Activated CD8-positive, alpha-beta memory T cell treated with anti-CD3 and anti-CD28 coated beads, Interleukin-2, amount 50 U/mL, for 1 hour (primary cell): ENCODE measurements around the gene ILF2.

ENCODE experiments used
- DNase-seq: peaks from one replicate; pipeline ENCODE4 v3.0.0-alpha.2; 2020; ENCODE audit errors: extremely low read depth

ILF2 gene

DNA sequence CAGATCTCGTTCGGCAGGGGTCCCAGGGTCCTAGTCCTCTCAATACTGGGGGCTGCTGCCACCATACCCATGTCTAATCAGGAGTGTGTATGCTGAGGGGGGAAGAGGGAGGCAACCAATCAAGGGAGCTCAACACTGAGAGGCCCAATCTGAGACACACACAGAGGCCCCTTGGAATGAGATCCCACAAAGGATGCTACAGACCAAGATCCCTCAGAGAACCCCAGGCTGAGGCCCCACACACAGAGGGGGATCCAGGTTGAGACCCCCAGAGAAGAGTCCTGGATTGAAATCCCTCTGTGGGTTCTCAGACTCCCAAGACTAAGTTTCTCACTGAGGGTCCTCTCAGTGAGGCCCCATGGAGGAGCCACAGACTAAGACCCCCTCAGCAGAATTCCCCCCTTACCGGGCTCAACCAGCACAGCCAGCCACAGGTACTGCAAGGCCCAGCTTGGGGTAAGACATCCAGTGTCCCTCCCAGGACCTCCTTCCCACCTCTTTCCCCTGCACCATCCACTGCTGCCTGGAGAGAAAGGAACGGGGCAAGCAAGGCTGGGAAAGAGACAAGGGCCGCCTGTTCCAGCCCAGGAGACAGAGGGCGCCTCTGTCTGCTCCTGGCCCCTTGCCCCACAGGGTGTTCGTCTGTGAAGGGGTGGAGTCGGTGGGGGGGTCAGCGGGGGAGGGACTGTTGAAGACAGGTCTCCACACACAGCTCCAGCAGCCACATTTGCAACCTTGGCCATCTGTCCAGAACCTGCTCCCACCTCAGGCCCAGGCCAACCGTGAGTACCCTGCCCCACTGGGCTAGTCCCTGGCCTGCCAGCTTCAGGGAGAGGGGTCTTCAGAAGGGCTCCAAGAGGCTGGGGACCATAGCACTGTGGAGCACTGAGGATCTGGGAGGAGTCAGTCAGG is 42.8 kb downstream of the ILF2 start, which contains the start of gene S100A1:
S100A1 (plus strand) TSS at position 720 of the 912 bp plus-strand sequence. CDS start 2,088 bp downstream, outside the sequence.
- DNase-seq, result no peak

DNA sequence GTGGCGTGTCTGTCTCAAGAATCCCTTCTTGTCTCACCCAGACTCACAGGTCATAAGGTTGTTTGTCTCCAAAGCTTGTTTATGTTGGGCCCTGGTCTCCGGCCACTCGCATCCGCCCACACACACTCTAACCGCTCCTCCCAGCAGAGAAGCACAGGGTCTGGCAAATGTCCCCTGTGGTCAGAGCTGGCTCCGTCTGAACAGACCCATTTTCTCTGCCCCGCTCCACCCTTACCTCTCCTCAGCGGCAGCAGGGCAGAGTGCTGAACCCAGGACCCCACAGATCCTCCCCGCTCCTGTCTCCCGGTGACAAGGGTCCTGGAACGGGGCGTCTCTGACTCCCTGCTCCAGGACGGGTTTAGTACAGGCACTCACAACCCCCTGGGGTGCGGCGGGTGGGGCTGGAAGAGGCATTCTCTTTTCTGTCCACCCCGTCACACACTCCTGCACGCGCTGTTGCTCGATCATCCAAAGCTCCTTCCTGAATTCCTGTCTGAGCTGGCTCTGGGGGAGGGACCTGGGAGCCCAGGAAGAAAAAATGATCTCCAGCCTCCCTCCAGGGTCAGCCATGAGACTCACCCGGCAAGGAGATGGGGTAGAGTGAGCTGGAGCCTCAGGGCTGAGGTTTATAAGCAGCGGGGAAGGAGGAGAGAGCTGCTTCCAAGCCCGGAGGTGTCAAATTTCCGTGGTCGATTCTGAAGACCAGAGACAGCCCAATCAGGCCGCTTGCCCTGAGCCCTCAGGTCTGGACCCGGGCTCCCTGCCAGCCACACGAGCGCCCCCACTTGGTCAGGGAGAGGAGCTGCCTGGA is 43.7 kb downstream of the ILF2 start, which contains the start of gene S100A13:
S100A13 (minus strand) TSS at position 602 of the 811 bp plus-strand sequence. CDS start 1,033 bp downstream, outside the sequence.
- no peak for DNase-seq

DNA sequence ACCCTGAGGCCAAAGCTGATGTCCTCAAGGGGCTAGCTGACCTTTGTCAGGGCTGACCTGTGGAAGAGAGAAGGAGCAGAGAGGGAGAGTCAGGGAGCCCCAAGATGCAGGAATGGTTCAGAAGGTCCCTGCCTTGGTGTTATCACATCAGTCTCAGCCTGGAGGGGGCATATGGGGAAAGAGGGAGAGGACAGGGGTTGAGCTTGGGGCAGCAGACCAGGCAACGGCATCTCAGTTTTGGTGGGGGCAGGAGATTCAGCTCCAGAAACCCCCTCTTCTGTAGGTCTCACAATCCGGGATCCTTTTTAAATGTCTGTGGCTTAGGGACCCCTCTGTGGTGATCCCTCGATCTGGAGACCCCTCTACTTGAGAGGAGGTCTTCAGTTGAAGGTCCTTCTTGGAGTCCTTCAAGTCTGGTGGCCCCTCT is 44.3 kb downstream of the ILF2 start:
- no peak for DNase-seq

DNA sequence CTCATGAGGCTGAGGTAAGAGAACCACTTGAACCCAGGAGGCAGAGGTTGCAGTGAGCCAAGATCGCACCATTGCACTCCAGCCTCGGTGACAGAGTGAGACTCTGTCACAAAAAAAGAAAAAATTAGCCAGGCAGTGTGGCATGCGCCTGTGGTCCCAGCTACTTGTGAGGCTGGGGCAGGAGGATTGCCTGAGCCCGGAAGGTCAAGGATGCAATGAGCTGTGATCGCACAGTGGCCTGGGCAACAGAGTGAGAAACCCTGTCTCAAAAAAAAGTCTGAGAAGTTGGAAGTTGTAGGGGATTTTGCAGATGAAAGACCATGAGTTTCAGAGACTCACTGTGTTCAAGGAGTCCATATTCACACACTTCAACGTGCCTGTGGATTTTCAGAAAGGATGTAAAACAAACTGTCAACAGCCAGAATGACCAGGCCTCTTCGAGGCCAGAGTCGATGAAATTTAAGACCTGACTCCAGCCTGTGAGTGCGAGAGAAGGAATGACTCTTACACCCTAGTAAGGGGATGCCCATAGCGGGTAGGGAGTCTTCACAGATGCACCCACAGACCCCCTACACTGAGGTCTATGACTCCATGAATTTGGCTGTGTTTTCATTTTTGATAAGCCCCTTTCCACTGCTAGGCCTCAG is 45.7 kb downstream of the ILF2 start:
- DNase-seq, result no peak

DNA sequence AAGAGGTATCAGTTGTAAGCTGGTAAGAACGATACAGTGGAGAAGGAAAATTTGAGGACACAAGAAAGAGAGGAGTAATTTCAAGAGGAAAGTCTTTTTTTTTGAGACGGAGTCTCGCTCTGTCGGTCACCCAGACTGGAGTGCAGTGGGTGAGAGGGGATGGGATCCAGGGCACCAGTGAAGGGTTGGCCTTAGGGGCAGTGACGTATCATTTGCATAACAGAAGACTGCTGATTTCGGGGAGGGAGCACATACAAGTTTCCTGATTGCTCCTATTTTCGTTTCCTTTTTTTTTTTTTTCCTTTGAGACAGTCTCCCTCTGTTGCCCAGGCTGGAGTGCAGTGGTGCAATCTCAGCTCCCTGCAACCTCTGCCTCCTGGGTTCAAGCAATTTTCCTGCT is 47.7 kb downstream of the ILF2 start:
- DNase-seq, result no peak

DNA sequence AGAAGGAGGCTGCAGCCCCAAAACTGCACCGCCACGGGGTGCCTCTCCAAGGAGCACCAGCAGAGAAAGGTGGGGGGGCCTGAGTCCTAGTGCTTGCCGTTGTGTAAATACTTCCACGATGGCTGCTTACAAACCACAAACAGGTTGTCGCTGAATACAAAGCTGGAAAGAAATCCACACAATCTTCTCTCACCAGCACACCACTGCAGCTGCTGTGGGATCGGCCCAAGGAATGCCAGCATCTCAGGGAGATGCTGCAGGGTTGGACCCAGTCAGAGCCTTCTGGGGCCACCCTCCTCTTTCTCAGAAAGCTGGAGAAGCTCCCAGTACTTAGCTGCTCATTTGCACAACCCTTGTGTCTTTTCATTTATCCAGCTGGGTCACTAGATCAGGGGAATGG is 51.6 kb downstream of the ILF2 start:
- no peak for DNase-seq

DNA sequence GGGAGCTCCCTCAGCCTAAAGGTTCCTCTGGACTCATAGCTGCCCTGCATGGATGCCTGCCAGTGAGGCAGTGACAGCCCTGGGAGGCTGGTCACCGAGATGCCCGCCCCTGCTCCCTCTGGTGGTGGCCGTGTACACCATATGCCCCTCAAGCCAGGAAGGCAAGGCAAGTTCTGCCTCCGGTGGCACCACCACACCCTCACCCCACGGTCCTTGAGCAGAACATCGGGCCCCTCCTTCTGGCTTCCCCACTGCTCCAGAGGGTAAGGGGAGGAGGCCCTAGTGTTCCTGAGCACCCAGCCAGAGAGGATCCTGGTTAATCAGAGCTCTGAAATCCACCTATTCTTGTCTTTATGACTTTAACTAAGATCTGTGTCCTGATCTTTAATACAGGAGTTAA is 53.1 kb downstream of the ILF2 start:
- no peak for DNase-seq

DNA sequence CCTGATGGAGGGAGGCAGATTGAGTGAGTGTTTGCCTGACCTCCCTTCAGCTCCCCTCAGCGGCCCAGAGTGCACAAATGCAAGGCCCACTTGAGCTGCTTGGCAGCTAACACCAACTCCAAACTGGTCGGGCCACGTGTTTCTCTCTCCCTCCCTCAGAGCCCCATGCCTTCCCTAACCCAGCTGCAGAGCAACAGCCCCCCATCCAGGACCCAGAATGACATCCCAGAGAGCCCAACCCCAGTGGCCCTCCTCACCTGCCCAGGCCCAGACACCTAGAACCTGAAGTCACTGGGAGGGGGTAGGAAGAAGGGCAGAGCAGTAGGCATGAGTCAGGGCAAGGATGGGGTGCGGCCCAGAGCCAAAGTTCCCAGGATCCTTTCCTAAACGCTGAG is 53.9 kb downstream of the ILF2 start:
- no peak for DNase-seq

DNA sequence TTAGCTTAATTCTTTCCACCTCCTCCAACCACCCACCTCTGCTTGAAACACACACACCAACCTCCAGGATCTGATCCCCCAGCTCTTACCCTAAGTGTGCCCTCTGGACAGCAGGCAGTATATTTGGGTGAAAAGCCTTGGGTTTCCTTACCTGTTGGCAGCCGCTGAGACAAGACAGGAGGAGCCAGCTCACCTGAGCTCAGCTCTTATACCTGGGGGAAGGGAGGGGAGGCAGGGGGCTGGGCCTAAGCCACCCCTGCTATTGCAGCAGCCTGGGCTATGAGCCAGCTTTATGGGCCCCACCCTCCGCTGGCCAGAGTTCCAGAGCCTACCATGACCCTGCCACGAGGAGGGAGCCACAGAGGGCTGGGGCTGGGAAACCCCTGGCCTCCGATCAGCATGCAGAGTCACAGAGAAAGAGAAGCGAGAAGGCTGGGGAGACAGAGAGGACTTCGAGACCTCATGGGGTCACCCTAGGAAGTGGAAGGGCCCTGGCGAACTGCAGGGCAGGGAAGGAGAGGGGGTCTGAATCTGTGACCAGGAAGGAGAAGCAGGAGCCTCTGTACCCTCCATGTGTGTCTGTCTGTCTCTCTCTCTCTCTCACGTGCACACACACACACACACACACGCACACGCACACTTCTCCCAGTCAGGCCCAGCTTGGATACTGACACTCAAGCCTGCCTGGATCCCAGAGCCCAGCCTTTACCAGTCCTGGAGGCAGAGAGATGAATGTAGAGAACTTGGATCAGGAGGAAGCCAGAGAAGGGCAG is 54.5 kb downstream of the ILF2 start, which contains the start of gene S100A14:
S100A14 (minus strand) TSS at position 182 of the 773 bp plus-strand sequence. CDS start 467 bp downstream, outside the sequence.
- DNase-seq, result no peak

DNA sequence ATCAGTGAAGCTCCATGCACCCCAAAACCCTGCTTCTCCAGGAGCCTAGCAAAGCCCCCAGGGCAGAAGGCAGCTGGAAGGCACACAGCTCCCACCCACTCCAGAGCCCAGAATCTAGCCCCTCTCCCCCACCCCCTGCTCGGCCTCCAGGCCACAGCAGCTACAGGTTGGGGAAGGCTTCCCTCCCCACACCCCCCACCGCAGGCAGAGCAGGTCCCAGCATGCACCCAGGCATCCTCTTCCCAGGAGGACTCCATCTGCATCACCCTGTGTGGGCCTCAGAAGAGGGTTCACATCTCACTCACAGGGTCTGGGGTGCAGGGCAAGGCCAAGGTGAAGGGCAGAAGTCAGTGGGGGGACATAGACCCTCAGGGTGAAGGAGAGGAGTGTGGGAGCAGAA is 55.4 kb downstream of the ILF2 start:
- DNase-seq, result no peak

DNA sequence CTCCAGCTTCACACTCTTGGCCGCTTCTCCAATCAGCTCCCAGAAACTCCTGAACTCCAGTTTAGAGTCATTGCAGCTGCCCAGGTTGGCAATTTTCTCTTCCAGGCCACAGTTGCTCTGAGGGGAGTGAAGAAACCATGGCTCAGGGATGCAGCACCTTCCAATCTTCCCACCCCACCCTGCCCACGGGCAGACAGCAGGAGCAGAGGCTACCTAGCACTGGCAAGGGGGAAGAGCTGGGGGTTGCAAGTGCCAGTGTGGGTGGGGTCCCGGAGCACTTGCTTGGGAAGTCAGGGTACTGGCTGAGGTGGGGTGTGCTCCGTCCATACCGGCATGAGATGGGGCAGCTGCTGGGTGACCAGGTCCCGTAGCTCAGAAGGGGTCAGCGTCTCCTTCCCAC is 55.9 kb downstream of the ILF2 start:
- no peak for DNase-seq

DNA sequence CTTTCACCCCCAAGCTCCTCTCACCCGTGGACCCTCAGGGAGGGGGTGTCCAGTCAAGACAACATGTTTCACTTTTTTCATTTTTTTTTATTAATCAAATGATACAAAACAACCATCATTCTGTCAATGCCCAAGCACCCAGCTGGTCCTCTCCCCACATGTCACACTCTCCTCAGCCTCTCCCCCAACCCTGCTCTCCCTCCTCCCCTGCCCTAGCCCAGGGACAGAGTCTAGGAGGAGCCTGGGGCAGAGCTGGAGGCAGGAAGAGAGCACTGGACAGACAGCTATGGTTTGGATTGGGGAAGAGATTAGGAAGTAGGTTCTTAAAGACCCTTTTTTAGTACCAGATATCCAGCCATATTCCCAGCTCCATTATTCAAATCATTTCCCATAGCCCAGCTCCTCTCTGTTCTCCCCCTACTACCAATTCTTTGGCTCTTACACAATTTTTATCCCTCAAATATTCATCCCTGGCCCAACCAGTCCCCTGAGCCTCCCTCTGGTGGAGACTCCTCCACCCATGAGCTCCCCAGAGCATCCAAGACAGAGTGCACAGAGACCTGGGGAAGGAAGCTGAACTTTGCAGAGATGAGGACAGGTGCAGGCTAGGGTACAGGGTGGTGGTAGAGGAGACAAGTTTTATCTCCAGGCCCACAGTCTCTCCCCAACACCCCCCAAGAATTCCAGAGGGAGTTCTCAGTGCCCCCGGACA is 56.4 kb downstream of the ILF2 start:
- no peak for DNase-seq

DNA sequence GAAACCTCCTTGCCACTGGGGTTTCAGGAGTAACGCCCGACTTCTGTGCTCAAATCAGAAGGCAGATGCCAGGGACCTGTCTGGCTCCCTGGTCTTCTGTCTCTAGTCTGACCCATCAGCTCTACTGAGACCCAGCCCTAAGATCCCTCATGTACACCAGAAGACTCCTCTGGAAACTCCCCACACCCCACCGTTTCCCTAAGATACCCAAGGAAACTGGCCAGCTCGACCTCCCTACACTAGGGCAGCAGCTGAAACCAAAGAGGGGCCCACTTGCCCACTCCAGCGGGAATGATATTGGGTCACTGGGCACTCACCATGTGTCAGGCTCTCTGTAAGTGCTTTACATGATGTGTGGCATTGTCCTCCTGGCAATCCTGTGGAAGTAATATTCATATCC is 57.4 kb downstream of the ILF2 start:
- no peak for DNase-seq

DNA sequence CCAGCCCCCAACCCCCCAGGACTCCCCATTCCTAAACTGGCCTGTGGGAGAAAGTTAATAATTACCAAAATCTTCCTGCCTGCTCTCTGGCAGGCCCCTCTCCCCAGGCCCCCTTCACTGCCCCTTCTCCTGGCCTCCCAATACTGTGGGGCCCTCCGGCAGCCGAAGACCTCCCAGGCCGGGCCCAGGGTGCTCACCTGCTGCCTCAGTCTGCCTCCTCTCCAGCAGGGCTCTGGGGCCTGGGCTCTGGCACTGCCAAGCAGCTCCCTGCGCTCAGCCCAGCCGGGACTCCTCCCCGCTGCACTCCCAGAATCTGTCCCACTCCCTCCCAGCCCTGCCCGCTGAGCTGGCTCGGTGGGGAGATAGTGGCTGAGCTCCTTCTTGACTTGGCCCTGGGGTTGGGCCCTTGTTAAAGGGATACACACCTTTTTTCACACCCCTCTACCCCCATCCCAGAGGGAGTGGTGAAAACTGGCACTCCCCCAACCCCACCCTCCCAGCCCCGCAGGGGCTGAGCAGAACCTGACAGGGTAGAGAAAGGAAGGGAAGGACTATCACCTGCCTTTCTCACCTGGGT is 58.0 kb downstream of the ILF2 start, which contains the start of gene S100A16:
S100A16 (minus strand) TSS at position 383 of the 577 bp plus-strand sequence. CDS start 4,986 bp downstream, outside the sequence.
- DNase-seq, result no peak

DNA sequence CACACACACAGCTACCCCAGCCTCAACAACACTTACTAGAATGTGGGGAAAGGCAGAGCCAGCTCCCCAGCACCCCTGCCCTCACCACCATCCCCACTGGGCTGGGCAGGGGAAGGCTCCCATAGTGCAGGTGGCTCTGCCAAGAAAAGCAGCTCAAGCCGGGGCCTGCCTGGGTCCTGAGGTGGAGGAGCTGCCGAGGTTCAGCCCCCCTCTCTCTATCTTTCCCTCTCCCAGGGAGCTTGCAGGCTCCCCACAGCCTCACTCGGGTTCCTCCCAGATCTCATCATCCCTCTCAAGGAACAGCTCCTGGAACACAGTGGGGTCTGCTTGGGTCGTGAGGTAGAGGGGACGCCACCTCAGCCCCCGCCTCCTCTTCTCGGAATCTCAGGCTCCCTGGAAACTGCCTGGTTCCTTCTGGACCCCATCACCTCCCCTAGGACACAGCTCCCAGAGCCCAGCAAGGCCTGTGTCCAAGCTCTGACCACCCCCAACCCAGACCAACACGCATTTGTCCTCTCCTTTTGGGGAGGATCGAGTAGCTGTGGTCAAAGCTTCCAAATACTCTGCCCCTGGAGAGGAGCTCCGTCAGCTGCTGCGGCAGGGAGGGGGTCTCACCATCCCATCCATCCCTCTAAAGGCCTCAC is 58.6 kb downstream of the ILF2 start:
- DNase-seq, result no peak
